GM13977 (cell line): ENCODE measurements around the gene CTXN2.

Source experiments
- DNase-seq: peaks from one replicate; pipeline ENCODE4 v3.0.0; 2012; ENCODE audit warnings: low spot score
- in situ Hi-C: fragments of 300-500 bp; cut with MboI; formaldehyde crosslinking; loops from one replicate; pipeline ENCODE4 v1.12.0; 2022; ENCODE audit warnings: low sequenced_read_pairs, low pct_unique_long_range_greater_than_20kb, mixed read lengths, inconsistent platforms; ENCODE audit not compliant: unreplicated experiment
- TF ChIP-seq, protein P1 (sequence below): IDR thresholded peaks from 2 replicates; pipeline ENCODE4 v1.5.1; 2012; ENCODE audit warnings: mild to moderate bottlenecking, control low read depth; ENCODE audit not compliant: insufficient read depth; ENCODE audit errors: extremely low read depth, missing control alignments

The CTXN2 gene

DNA sequence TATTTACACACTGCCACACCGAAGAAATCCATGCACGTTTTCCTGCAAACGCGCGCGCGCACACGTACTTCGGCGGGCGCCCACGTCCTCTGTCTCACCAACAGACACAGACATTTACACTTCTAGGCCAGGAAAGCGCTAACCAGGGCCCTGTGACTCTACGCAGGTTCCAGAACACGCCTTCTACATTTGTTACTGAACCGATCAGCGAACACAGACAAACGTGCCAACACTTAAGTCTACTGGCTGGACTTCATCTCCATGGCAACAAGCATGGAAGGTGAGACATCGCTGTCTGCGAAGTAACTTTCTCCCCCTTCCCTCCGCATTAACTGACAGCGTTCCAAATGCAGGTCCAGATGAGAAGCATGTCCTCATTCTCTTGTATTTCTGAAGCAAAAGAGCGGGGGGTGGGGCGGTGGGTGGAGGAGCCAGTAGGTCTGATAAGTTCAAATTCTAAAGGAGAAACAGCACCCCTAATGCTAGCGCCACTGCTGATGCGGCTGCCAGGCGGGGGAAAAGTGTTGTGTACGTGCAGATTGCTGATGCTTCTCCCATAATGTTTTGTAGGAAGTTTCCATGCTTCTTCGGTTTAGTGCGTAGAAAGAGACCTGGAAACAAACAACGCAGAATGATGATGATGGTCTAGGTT, at the start of gene CTXN2:
Gene CTXN2, plus strand, starts transcription at position 92 of the 652 bp plus-strand sequence. CDS start 9,636 bp downstream, outside the sequence.
- no peak for DNase-seq
- in situ Hi-C loops = no loop called here
- TF ChIP-seq, protein P1, sequence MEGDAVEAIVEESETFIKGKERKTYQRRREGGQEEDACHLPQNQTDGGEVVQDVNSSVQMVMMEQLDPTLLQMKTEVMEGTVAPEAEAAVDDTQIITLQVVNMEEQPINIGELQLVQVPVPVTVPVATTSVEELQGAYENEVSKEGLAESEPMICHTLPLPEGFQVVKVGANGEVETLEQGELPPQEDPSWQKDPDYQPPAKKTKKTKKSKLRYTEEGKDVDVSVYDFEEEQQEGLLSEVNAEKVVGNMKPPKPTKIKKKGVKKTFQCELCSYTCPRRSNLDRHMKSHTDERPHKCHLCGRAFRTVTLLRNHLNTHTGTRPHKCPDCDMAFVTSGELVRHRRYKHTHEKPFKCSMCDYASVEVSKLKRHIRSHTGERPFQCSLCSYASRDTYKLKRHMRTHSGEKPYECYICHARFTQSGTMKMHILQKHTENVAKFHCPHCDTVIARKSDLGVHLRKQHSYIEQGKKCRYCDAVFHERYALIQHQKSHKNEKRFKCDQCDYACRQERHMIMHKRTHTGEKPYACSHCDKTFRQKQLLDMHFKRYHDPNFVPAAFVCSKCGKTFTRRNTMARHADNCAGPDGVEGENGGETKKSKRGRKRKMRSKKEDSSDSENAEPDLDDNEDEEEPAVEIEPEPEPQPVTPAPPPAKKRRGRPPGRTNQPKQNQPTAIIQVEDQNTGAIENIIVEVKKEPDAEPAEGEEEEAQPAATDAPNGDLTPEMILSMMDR = no peak

GRCh38 chr15:48143856-48144255, 47.6 kb upstream of the CTXN2 start:
- in situ Hi-C loops = no loop called here
- TF ChIP-seq, protein P1 = no peak
- no peak for DNase-seq

- DNase-seq = peak; percentile 7
- in situ Hi-C loops = no loop called here
- TF ChIP-seq, protein P1 = no peak
Measured at GRCh38 chr15:48144889-48145288, 46.6 kb upstream of the CTXN2 start.

GRCh38 chr15:48145923-48146322, 45.5 kb upstream of the CTXN2 start:
- TF ChIP-seq, protein P1 = no peak
- DNase-seq = no peak
- in situ Hi-C loops = no loop called here

DNA sequence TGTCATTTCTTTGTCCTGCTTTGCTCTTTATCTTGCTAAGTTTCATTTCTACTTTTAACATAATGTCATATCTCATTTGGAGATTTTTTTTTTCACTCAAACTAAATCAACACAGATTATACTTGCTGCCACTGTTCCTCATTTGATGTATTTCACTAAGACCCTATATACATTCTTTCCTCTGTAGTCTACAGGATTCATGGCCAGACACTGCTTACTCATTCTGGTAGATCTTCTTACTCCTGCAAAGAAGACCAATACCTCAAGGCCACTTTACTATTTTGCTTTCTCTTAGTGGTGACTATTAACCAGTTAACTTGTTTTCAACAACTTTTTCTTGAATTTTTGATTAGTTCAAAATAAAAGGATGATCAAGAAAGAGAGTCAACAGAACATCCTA, 44.1 kb upstream of the CTXN2 start:
- in situ Hi-C loops = no loop called here
- no peak for DNase-seq
- TF ChIP-seq, protein P1 = no peak

- in situ Hi-C loops = no loop called here
- DNase-seq = no peak
- TF ChIP-seq, protein P1 = no peak
Measured at GRCh38 chr15:48149858-48150257, 41.6 kb upstream of the CTXN2 start.
